AG04450 (cell line): ENCODE measurements around the gene HOXB1. TPM values are rescaled to one million over a fixed set of nuclear protein-coding genes. Genes with fewer than 3 reads are reported as not detected.

Experiments
- CTCF ChIA-PET: fragments of 300-600, 350-600 bp; formaldehyde crosslinking; extraction: SDS; loops from one replicate; lab custom pipeline; 2022; ENCODE audit warnings: antibody characterized with exemption, inconsistent platforms; lab: Charles Lee
- POLR2A ChIA-PET: fragments of 350-600 bp; formaldehyde crosslinking; extraction: SDS; loops from one replicate; lab custom pipeline; 2021; ENCODE audit warnings: antibody characterized with exemption, inconsistent platforms; lab: Yijun Ruan, JAX
- DNase-seq: peaks from one replicate; pipeline ENCODE4 v3.0.0-alpha.2; 2011; ENCODE audit warnings: low read depth, low spot score
- H3K27ac ChIP-seq: one replicate; pipeline ENCODE4 v1.5.1; 2012; ENCODE audit warnings: low read depth, low read length, control low read depth
- H3K27me3 ChIP-seq: one replicate; pipeline ENCODE4 v1.6.0; 2012; ENCODE audit warnings: low read length; ENCODE audit not compliant: control insufficient read depth, insufficient read depth
- H3K4me3 ChIP-seq: 2 replicates; pipeline ENCODE4 v1.5.1; 2011; ENCODE audit warnings: mild to moderate bottlenecking, low read depth, low read length, control low read depth
- H3K9me3 ChIP-seq: 2 replicates; pipeline ENCODE4 v1.5.1; 2012; ENCODE audit warnings: low read length; ENCODE audit not compliant: control insufficient read depth, insufficient read depth
- CTCF ChIP-seq: IDR thresholded peaks from 2 replicates; pipeline ENCODE4 v1.5.1; 2011; ENCODE audit warnings: low read depth, low read length, control low read depth, inconsistent platforms
- polyA plus RNA-seq: library from polyadenylated mRNA; depleted of rRNA; stranded (reverse); fragments of >200 nt; gene quantifications from 2 replicates; pipeline ENCODE4 v1.2.3, GENCODE V29; 2011

The HOXB1 gene
- polyA plus RNA-seq, 1 experiment: not detected

GRCh38 chr17:48491527-48492273 is 39.1 kb downstream of the HOXB1 start:
- no peaks in the 10 kb centered on the region for H3K27me3 ChIP-seq
- H3K4me3 ChIP-seq: no peak overlapping the region
- DNase-seq: no peak
- POLR2A ChIA-PET: interaction anchor here (0.6 to 1.9 kb wide), 7 partner anchors 8 to 56 kb away, joined by 3 to 13 read pairs (median 5); no protein-coding TSS in a partner anchor
- TF ChIP-seq CTCF: no peak
- H3K27ac ChIP-seq: no peak overlapping the region
- CTCF ChIA-PET: interaction anchor here (1.0 to 2.5 kb wide), 8 partner anchors 9 to 101 kb away, joined by 3 to 16 read pairs (median 6); no protein-coding TSS in a partner anchor
- no peaks in the 10 kb centered on the region; the same call in 1 of the 2 replicates for H3K9me3 ChIP-seq

DNA sequence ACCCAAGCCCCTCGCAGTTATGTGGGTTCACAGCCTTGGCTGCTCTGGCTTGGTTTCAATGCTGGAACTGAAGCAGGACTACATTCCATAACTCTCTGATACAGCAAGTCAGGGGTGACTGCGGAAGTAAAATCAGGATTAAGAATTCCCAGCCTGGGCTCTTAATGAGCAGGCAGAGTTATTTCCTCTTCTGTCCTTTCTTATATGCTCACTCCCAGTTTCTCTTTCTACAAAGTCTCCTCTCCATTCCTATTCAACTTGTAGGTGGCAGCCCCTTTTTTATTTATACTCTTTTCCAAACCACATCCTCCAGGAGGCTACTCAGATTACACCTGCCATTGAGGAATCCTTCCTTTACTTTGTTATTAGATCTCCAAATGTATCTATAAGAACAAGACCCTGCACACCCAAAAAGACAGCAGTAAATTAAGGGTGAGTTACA is 40.3 kb downstream of the HOXB1 start:
- no peaks in the 10 kb centered on the region for H3K27me3 ChIP-seq
- TF ChIP-seq CTCF: no peak
- no peak overlapping the region for H3K4me3 ChIP-seq
- DNase-seq: no peak
- H3K27ac ChIP-seq: peak overlapping the region; percentile 11
- POLR2A ChIA-PET: no interaction called here
- CTCF ChIA-PET: no interaction called here
- H3K9me3 ChIP-seq: no peaks in the 10 kb centered on the region; the same call in 1 of the 2 replicates

DNA sequence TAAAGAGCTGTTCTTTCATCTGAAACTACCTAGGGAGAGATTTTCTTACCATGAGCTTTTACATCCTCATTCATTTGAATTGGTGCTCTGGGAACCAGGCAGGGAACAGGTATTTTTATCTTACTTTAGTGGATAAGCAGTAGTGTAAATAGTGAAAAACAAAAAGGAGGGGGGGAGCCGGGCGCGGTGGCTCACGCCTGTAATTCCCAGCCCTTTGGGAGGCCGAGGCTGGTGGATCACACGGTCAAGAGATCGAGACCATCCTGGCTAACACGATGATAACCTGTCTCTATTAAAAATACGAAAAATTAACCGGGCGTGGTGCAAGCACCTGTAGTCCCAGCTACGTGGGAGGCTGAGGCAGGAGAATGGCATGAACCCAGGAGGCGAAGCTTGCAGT is 41.0 kb downstream of the HOXB1 start:
- Histone ChIP-seq H3K27ac (no peak overlapping the region), H3K4me3 (no peak overlapping the region), H3K27me3 (no peaks in the 10 kb centered on the region), H3K9me3 (no peaks in the 10 kb centered on the region; the same call in 1 of the 2 replicates)
- no peak for DNase-seq
- TF ChIP-seq CTCF: no peak
- CTCF ChIA-PET: interaction anchor here (0.6 to 0.7 kb wide), 2 partner anchors 112 to 478 kb away, joined by 3 read pairs; no protein-coding TSS in a partner anchor
- POLR2A ChIA-PET: no interaction called here

GRCh38 chr17:48488548-48489106 is 42.2 kb downstream of the HOXB1 start:
- ChIA-PET POLR2A (no interaction called here), CTCF (interaction anchor here (0.7 kb wide), 1 partner anchor 10 kb away, joined by 3 read pairs; no protein-coding TSS in a partner anchor)
- H3K9me3 ChIP-seq: no peaks in the 10 kb centered on the region; the same call in 1 of the 2 replicates
- no peaks in the 10 kb centered on the region for H3K27me3 ChIP-seq
- H3K27ac ChIP-seq: no peak overlapping the region
- TF ChIP-seq CTCF: no peak
- DNase-seq: no peak
- no peak overlapping the region for H3K4me3 ChIP-seq
